ENCODE data around the gene NLRP3.

GRCh38 chr1:247417831-247418230 is 1.9 kb downstream of the NLRP3 start:
- no peak for TF ChIP-seq HCFC1 (IDR thresholded peaks at IDR 0.05; ENCODE audit: low read depth, low read length)
- TF ChIP-seq EHMT2 (IDR thresholded peaks at IDR 0.05): no peak

Data from K562 (cell line).